ENCODE data around the gene PIP5K1A.

DNA sequence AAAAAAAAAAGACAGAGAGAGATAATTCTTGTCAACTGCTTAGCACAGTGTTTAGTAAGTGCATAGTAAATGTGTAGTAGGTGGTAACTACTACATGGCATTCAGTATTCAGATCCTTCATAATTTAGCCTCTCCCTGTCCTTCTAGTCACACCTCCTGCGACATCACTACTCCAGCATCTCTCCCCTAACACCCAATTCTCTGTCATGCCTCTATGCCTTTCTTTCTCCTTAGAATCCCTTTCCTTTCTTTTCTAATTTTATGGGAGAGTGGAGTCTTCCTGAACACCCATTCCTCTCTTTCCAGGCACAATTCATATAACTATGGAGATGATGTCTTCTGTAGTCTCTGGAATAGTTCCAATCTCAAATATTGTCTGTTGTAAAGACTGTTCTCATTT is 4.5 kb upstream of the PIP5K1A start:
- TF ChIP-seq POLR2A (IDR thresholded peaks at IDR 0.05) (no peak), CTCF (IDR thresholded peaks at IDR 0.05) (no peak), EP300 (IDR thresholded peaks at IDR 0.05; ENCODE audit: low read depth) (no peak)
